HEK293 (cell line): ENCODE measurements around the gene PLCG2.

ENCODE experiments used
- CTCF ChIA-PET: fragments of 350-600 bp; formaldehyde crosslinking; extraction: SDS; loops from one replicate; lab custom pipeline; 2021; ENCODE audit warnings: antibody characterized with exemption; lab: Yijun Ruan, JAX
- POLR2A ChIA-PET: fragments of 300-600 bp; formaldehyde crosslinking; extraction: SDS; loops from one replicate; lab custom pipeline; 2020; ENCODE audit warnings: antibody characterized with exemption, inconsistent platforms; lab: Yijun Ruan, JAX
- H3K27ac ChIP-seq: fragments of 200-500 bp; sonication (Bioruptor generic); 2 replicates; pipeline ENCODE4 v1.5.1; 2014; ENCODE audit warnings: low read depth, low read length, control low read depth, inconsistent platforms; ENCODE audit errors: extremely low read depth
- H3K36me3 ChIP-seq, 2 experiments: fragments of 200-500 bp in 1 of 2; sonication (Bioruptor generic) in 1 of 2; 1 replicate in 1 of 2; 2 replicates in 1 of 2; pipeline ENCODE4 v1.5.1; 2014 to 2017; ENCODE audit warnings: inconsistent platforms in 2 of 2, low read length in 2 of 2; ENCODE audit not compliant: control insufficient read depth in 2 of 2, insufficient read depth in 1 of 2
- H3K4me1 ChIP-seq: fragments of 200-500 bp; sonication (Bioruptor generic); 2 replicates; pipeline ENCODE4 v1.5.1; 2014; ENCODE audit warnings: mild to moderate bottlenecking, low read length, inconsistent platforms; ENCODE audit not compliant: control insufficient read depth, insufficient read depth
- H3K4me3 ChIP-seq: 2 replicates; pipeline ENCODE4 v1.5.1; 2011; ENCODE audit warnings: low read depth, mild to moderate bottlenecking, control low read depth, low read length, moderate library complexity
- H3K9me3 ChIP-seq: fragments of 200-500 bp; sonication (Bioruptor generic); 2 replicates; pipeline ENCODE4 v1.5.1; 2014; ENCODE audit warnings: low read depth, low read length, inconsistent platforms; ENCODE audit not compliant: control insufficient read depth, insufficient read depth
- GLIS2 ChIP-seq: fragments of 450-650 bp; formaldehyde crosslinking; IDR thresholded peaks from 2 replicates; pipeline ENCODE4 v1.5.1; 2016; ENCODE audit warnings: missing biosample characterization, missing genetic modification characterization
- HOXA7 ChIP-seq: sonication (generic); formaldehyde crosslinking; IDR thresholded peaks from 2 replicates; pipeline ENCODE4 v1.8.1; 2022; ENCODE audit warnings: missing genetic modification reagents, borderline replicate concordance
- OVOL3 ChIP-seq: fragments of 450-650 bp; formaldehyde crosslinking; IDR thresholded peaks from 2 replicates; pipeline ENCODE4 v1.5.1; 2016; ENCODE audit warnings: missing biosample characterization, missing genetic modification characterization
- SCRT1 ChIP-seq: fragments of 450-650 bp; formaldehyde crosslinking; IDR thresholded peaks from 2 replicates; pipeline ENCODE4 v1.5.1; 2016; ENCODE audit warnings: missing biosample characterization, missing genetic modification characterization, borderline replicate concordance
- SCRT2 ChIP-seq: fragments of 450-650 bp; formaldehyde crosslinking; IDR thresholded peaks from 2 replicates; pipeline ENCODE4 v1.5.1; 2016; ENCODE audit warnings: missing biosample characterization, missing genetic modification characterization
- ZBTB48 ChIP-seq: fragments of 450-650 bp; formaldehyde crosslinking; IDR thresholded peaks from 2 replicates; pipeline ENCODE4 v1.5.1; 2016; ENCODE audit warnings: missing biosample characterization, missing genetic modification characterization
- ZFP37 ChIP-seq: fragments of 450-650 bp; formaldehyde crosslinking; IDR thresholded peaks from 2 replicates; pipeline ENCODE4 v1.5.1; 2016; ENCODE audit warnings: missing biosample characterization, missing genetic modification characterization
- ZNF138 ChIP-seq: fragments of 450-650 bp; formaldehyde crosslinking; IDR thresholded peaks from 2 replicates; pipeline ENCODE4 v1.5.1; 2016; ENCODE audit warnings: missing biosample characterization, missing genetic modification characterization, borderline replicate concordance
- ZNF155 ChIP-seq: fragments of 450-650 bp; formaldehyde crosslinking; IDR thresholded peaks from 2 replicates; pipeline ENCODE4 v1.5.1; 2016; ENCODE audit warnings: missing biosample characterization, missing genetic modification characterization
- ZNF16 ChIP-seq: fragments of 450-650 bp; formaldehyde crosslinking; IDR thresholded peaks from 2 replicates; pipeline ENCODE4 v1.5.1; 2016; ENCODE audit warnings: low read depth, missing biosample characterization, missing genetic modification characterization
- ZNF2 ChIP-seq: fragments of 450-650 bp; formaldehyde crosslinking; IDR thresholded peaks from 2 replicates; pipeline ENCODE4 v1.5.1; 2016; ENCODE audit warnings: missing biosample characterization, missing genetic modification characterization
- ZNF311 ChIP-seq: fragments of 450-650 bp; formaldehyde crosslinking; IDR thresholded peaks from 2 replicates; pipeline ENCODE4 v1.5.1; 2017; ENCODE audit warnings: missing biosample characterization, missing genetic modification characterization, borderline replicate concordance
- ZNF354C ChIP-seq: fragments of 450-650 bp; formaldehyde crosslinking; IDR thresholded peaks from 2 replicates; pipeline ENCODE4 v1.5.1; 2016; ENCODE audit warnings: missing biosample characterization, missing genetic modification characterization, low read depth, borderline replicate concordance
- ZNF398 ChIP-seq: fragments of 450-650 bp; formaldehyde crosslinking; IDR thresholded peaks from 2 replicates; pipeline ENCODE4 v1.5.1; 2017; ENCODE audit warnings: missing biosample characterization, missing genetic modification characterization
- ZNF510 ChIP-seq: fragments of 450-650 bp; formaldehyde crosslinking; IDR thresholded peaks from 2 replicates; pipeline ENCODE4 v1.5.1; 2018; ENCODE audit warnings: mild to moderate bottlenecking, missing genetic modification characterization, missing biosample characterization; ENCODE audit not compliant: insufficient replicate concordance
- ZNF529 ChIP-seq: fragments of 450-650 bp; formaldehyde crosslinking; IDR thresholded peaks from 2 replicates; pipeline ENCODE4 v1.5.1; 2017; ENCODE audit warnings: missing genetic modification characterization, missing biosample characterization; ENCODE audit not compliant: insufficient replicate concordance
- ZNF544 ChIP-seq: fragments of 450-650 bp; formaldehyde crosslinking; IDR thresholded peaks from 2 replicates; pipeline ENCODE4 v1.5.0; 2017; ENCODE audit warnings: missing biosample characterization, missing genetic modification characterization
- ZNF610 ChIP-seq: fragments of 450-650 bp; formaldehyde crosslinking; IDR thresholded peaks from 2 replicates; pipeline ENCODE4 v1.5.1; 2016; ENCODE audit warnings: missing biosample characterization, missing genetic modification characterization, borderline replicate concordance
- ZNF792 ChIP-seq: fragments of 450-650 bp; formaldehyde crosslinking; IDR thresholded peaks from 2 replicates; pipeline ENCODE4 v1.5.1; 2016; ENCODE audit warnings: missing biosample characterization, missing genetic modification characterization
- TF ChIP-seq, protein P1 (sequence below): fragments of 450-650 bp; formaldehyde crosslinking; IDR thresholded peaks from 2 replicates; pipeline ENCODE4; 2016; ENCODE audit warnings: missing biosample characterization, missing genetic modification characterization
- TF ChIP-seq, protein P2 (sequence below): fragments of 450-650 bp; formaldehyde crosslinking; IDR thresholded peaks from 2 replicates; pipeline ENCODE4 v1.5.1; 2016; ENCODE audit warnings: missing biosample characterization, missing genetic modification characterization, low read depth

The PLCG2 gene

DNA sequence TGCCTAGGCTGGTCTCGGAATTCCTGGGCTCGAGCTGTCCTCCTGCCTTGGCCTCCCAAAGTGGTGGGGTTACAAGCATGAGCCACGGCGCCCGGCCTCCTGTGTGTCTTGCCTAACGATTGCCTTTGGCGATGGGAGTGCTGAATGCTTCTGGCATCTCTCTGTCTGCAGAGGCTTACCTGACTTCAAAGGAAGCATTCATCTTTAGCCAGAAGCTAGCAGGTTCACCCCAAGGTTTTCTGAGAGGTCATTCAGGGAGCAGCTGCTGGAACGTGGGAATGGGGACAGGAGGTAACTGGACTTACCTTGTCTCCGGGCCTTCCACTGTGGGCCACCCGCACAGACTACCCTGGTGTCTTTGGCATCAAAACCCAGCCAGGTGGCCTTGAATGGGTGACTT, 54.7 kb downstream of the PLCG2 start (continued):
- TF ChIP-seq ZFP37 (no peak), ZNF311 (tag by site-specific recombination) (no peak)

DNA sequence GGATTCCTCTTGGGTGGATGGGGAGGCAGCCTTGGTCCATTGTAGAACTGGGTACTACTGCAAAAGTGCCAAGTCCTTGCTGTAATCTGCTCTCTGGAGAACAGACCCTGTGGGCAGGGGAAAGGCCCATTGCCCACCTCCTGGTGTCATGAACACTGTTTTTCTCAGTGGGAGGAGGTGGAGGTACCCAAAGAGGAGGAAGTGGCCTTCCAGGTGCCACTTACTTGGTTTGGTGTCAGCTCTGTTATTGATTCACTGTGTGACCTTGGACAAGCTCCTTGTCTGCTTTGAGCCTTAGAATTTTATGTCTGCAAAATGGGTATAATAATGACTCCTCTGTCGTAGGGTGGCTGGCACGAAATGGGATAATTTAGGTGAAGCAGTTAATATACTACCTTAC, 55.8 kb downstream of the PLCG2 start:
- Histone ChIP-seq H3K36me3 (no peaks in the 10 kb centered on the region), H3K4me3 (no peak overlapping the region), H3K4me1 (no peaks in the 10 kb centered on the region), H3K9me3 (no peaks in the 10 kb centered on the region), H3K27ac (no peak overlapping the region)
- TF ChIP-seq ZBTB48 (tag by site-specific recombination) (no peak), ZNF544 (tag by site-specific recombination) (no peak), ZNF155 (tag by site-specific recombination) (no peak)
- POLR2A ChIA-PET, result no interaction called here
- CTCF ChIA-PET, result interaction anchor here (1.0 kb wide), 1 partner anchor 50 kb away, joined by 3 read pairs; no protein-coding TSS in a partner anchor

- H3K36me3 ChIP-seq, result no peaks in the 10 kb centered on the region
- CTCF ChIA-PET, result interaction anchor here (0.7 to 0.8 kb wide), 2 partner anchors 19 to 1582 kb away, joined by 3 read pairs; no protein-coding TSS in a partner anchor
- POLR2A ChIA-PET, result no interaction called here
- no peaks in the 10 kb centered on the region for H3K4me1 ChIP-seq
- no peak for TF ChIP-seq ZNF2 (tag by site-specific recombination)
- no peak for TF ChIP-seq ZNF610 (tag by site-specific recombination)
- no peak for TF ChIP-seq ZNF354C (tag by site-specific recombination)
- TF ChIP-seq ZNF510, result no peak
- no peak for TF ChIP-seq GLIS2 (tag by site-specific recombination)
- TF ChIP-seq, protein P1, sequence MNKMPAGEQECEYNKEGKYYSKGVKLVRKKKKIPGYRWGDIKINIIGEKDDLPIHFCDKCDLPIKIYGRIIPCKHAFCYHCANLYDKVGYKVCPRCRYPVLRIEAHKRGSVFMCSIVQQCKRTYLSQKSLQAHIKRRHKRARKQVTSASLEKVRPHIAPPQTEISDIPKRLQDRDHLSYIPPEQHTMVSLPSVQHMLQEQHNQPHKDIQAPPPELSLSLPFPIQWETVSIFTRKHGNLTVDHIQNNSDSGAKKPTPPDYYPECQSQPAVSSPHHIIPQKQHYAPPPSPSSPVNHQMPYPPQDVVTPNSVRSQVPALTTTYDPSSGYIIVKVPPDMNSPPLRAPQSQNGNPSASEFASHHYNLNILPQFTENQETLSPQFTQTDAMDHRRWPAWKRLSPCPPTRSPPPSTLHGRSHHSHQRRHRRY (tag by site-specific recombination), result no peak
- peak; percentile 83 for TF ChIP-seq SCRT2 (tag by site-specific recombination)
- TF ChIP-seq ZNF529, result no peak
- no peak for TF ChIP-seq HOXA7 (CRISPR knock-in tag)
- no peak for TF ChIP-seq ZNF792 (tag by site-specific recombination)
- TF ChIP-seq, protein P2, sequence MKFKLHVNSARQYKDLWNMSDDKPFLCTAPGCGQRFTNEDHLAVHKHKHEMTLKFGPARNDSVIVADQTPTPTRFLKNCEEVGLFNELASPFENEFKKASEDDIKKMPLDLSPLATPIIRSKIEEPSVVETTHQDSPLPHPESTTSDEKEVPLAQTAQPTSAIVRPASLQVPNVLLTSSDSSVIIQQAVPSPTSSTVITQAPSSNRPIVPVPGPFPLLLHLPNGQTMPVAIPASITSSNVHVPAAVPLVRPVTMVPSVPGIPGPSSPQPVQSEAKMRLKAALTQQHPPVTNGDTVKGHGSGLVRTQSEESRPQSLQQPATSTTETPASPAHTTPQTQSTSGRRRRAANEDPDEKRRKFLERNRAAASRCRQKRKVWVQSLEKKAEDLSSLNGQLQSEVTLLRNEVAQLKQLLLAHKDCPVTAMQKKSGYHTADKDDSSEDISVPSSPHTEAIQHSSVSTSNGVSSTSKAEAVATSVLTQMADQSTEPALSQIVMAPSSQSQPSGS (tag by site-specific recombination), result no peak
- no peak for TF ChIP-seq ZNF138 (tag by site-specific recombination)
- TF ChIP-seq OVOL3 (tag by site-specific recombination), result no peak
- no peak for TF ChIP-seq ZNF16 (tag by site-specific recombination)
- no peak for TF ChIP-seq ZNF398
- TF ChIP-seq SCRT1, result peak; percentile 79
- no peak overlapping the region for H3K27ac ChIP-seq
- no peaks in the 10 kb centered on the region for H3K9me3 ChIP-seq
- H3K4me3 ChIP-seq, result no peak overlapping the region
Measured at GRCh38 chr16:81836279-81837054, 57.4 kb downstream of the PLCG2 start.
